ENCODE measurements around the gene SETD7.

Gene SETD7

GRCh38 chr4:139552517-139553307 is 3.3 kb downstream of the SETD7 start:
- Histone ChIP-seq H3K4me1 (ENCODE audit: control insufficient read depth, low read length) (peaks cover 50% of the 10 kb centered on the region), H3K27ac (ENCODE audit: low read depth, low read length) (no peak overlapping the region), H3K27me3 (ENCODE audit: control insufficient read depth, low read length) (no peaks in the 10 kb centered on the region), H4K20me1 (ENCODE audit: control insufficient read depth, insufficient read depth, low read depth, low read length) (peaks cover 43% of the 10 kb centered on the region), H3K9me3 (ENCODE audit: control insufficient read depth, insufficient read depth, low read length) (no peaks in the 10 kb centered on the region), H3K4me3 (ENCODE audit: low read length) (peak overlapping the region; percentile 86), H3K79me2 (ENCODE audit: control insufficient read depth, low read length) (peaks cover 85% of the 10 kb centered on the region), H3K9me2 (replicated peaks; ENCODE audit: control insufficient read depth, low read length) (no peaks in the 10 kb centered on the region), H3K4me2 (ENCODE audit: low read length) (peak overlapping the region; percentile 94), H3K36me3 (ENCODE audit: control insufficient read depth, low read length) (peaks cover 42% of the 10 kb centered on the region), H3F3A (ENCODE audit: control insufficient read depth, insufficient read depth) (peaks cover 7% of the 10 kb centered on the region)
- no peak for TF ChIP-seq CTCF (IDR thresholded peaks at IDR 0.05; ENCODE audit: low read depth, low read length, poor library complexity, severe bottlenecking)
- TF ChIP-seq EZH2phosphoT487 (IDR thresholded peaks at IDR 0.05; ENCODE audit: borderline replicate concordance, low read length): no peak

GRCh38 chr4:139550724-139551429 is 5.1 kb downstream of the SETD7 start:
- Histone ChIP-seq H3K27ac (ENCODE audit: low read depth, low read length) (no peak overlapping the region), H3K36me3 (ENCODE audit: control insufficient read depth, low read length) (peaks cover 58% of the 10 kb centered on the region), H3K9me3 (ENCODE audit: control insufficient read depth, insufficient read depth, low read length) (no peaks in the 10 kb centered on the region), H3K9me2 (replicated peaks; ENCODE audit: control insufficient read depth, low read length) (no peaks in the 10 kb centered on the region), H3K4me1 (ENCODE audit: control insufficient read depth, low read length) (peaks cover 36% of the 10 kb centered on the region), H3K4me3 (ENCODE audit: low read length) (no peak overlapping the region), H3K27me3 (ENCODE audit: control insufficient read depth, low read length) (no peaks in the 10 kb centered on the region), H3F3A (ENCODE audit: control insufficient read depth, insufficient read depth) (no peaks in the 10 kb centered on the region), H4K20me1 (ENCODE audit: control insufficient read depth, insufficient read depth, low read depth, low read length) (peaks cover 51% of the 10 kb centered on the region), H3K79me2 (ENCODE audit: control insufficient read depth, low read length) (peaks cover 100% of the 10 kb centered on the region), H3K4me2 (ENCODE audit: low read length) (peak overlapping the region; percentile 1; the same call in 1 of the 2 replicates)
- TF ChIP-seq CTCF (IDR thresholded peaks at IDR 0.05; ENCODE audit: low read depth, low read length, poor library complexity, severe bottlenecking): no peak
- no peak for TF ChIP-seq EZH2phosphoT487 (IDR thresholded peaks at IDR 0.05; ENCODE audit: borderline replicate concordance, low read length)

GRCh38 chr4:139547979-139548378 is 8.0 kb downstream of the SETD7 start:
- Histone ChIP-seq H3K4me3 (ENCODE audit: low read length) (no peak overlapping the region), H3K27me3 (ENCODE audit: control insufficient read depth, low read length) (no peaks in the 10 kb centered on the region), H4K20me1 (ENCODE audit: control insufficient read depth, insufficient read depth, low read depth, low read length) (peaks cover 37% of the 10 kb centered on the region), H3K9me3 (ENCODE audit: control insufficient read depth, insufficient read depth, low read length) (no peaks in the 10 kb centered on the region), H3K4me1 (ENCODE audit: control insufficient read depth, low read length) (peaks cover 18% of the 10 kb centered on the region), H3K79me2 (ENCODE audit: control insufficient read depth, low read length) (peaks cover 93% of the 10 kb centered on the region), H3K4me2 (ENCODE audit: low read length) (no peak overlapping the region), H3K9me2 (replicated peaks; ENCODE audit: control insufficient read depth, low read length) (no peaks in the 10 kb centered on the region), H3K36me3 (ENCODE audit: control insufficient read depth, low read length) (peaks cover 56% of the 10 kb centered on the region), H3F3A (ENCODE audit: control insufficient read depth, insufficient read depth) (no peaks in the 10 kb centered on the region), H3K27ac (ENCODE audit: low read depth, low read length) (no peak overlapping the region)
- TF ChIP-seq CTCF (IDR thresholded peaks at IDR 0.05; ENCODE audit: low read depth, low read length, poor library complexity, severe bottlenecking) (no peak), EZH2phosphoT487 (IDR thresholded peaks at IDR 0.05; ENCODE audit: borderline replicate concordance, low read length) (no peak)
